ENCODE data around the gene TIGD4.

- TF ChIP-seq CTCF (IDR thresholded peaks at IDR 0.05), result no peak
- no peak for TF ChIP-seq EZH2 (IDR thresholded peaks at IDR 0.05; ENCODE audit: borderline replicate concordance, insufficient read depth, low read depth, low read length, poor library complexity, severe bottlenecking)
Observed at GRCh38 chr4:152807294-152807829, 27.8 kb upstream of the TIGD4 start.

Data from B cell (primary cell).